GM12873 (cell line): ENCODE results near the gene VOPP1.

Experiments used
- TF ChIP-seq, protein P1 (sequence below): IDR thresholded peaks from 2 replicates; pipeline ENCODE4 v1.5.1; 2012; ENCODE audit warnings: low read depth, mild to moderate bottlenecking, moderate library complexity, low read length, control low read depth; ENCODE audit not compliant: insufficient read depth; ENCODE audit errors: missing control alignments

The VOPP1 gene

DNA sequence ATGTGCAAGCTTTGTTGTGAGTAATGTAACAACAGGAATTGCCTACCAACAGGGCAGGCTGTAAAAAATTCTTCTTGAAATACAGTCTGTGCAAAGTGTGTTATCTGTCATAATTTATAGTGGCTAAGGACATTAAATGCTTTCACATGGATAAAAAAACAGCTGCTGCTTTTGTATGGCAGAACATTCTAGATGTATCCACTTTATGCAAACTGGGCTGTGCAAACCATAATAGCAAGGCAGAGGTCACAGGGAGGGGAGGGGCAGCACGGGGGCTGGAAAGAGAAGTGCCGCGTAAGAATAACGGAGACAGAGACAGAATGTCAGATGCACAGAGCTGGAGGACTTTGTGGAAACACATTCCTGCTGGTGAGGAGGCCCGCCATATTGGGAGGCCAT lies 86.1 kb downstream of the VOPP1 start:
- TF ChIP-seq, protein P1, sequence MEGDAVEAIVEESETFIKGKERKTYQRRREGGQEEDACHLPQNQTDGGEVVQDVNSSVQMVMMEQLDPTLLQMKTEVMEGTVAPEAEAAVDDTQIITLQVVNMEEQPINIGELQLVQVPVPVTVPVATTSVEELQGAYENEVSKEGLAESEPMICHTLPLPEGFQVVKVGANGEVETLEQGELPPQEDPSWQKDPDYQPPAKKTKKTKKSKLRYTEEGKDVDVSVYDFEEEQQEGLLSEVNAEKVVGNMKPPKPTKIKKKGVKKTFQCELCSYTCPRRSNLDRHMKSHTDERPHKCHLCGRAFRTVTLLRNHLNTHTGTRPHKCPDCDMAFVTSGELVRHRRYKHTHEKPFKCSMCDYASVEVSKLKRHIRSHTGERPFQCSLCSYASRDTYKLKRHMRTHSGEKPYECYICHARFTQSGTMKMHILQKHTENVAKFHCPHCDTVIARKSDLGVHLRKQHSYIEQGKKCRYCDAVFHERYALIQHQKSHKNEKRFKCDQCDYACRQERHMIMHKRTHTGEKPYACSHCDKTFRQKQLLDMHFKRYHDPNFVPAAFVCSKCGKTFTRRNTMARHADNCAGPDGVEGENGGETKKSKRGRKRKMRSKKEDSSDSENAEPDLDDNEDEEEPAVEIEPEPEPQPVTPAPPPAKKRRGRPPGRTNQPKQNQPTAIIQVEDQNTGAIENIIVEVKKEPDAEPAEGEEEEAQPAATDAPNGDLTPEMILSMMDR: no peak

DNA sequence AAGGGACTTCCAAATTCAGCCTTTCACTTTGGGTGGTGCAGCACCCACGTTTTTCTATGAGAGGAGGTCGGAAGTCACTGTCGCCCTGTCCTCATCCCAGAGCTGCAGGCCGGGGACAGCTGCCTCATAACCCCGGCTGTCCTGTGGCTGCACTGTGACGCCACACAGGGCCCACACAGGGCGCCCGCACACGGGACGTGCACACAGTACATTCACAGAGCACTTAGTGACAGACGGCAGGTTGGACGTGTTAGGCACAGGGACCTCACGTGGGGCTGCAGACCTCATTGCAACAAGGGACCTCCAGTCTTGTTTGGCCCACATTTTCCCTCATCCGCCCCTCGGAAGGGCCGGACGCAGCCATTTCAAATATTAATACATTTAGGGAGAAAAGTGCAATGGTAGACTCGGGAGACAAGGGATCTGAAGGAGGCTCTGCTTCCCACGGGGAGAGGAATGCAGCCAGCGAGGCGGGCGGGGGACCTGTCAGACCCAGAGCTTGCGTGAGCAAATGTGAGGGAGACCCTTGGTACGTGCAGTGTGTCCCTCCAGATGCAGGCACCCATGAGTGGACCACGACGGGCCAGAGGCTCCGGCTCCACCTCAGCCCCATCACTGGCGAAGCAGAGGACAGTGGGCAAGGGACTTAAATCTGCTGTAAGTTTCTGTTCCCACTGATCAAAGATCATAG lies 86.7 kb downstream of the VOPP1 start:
- TF ChIP-seq, protein P1: no peak

DNA sequence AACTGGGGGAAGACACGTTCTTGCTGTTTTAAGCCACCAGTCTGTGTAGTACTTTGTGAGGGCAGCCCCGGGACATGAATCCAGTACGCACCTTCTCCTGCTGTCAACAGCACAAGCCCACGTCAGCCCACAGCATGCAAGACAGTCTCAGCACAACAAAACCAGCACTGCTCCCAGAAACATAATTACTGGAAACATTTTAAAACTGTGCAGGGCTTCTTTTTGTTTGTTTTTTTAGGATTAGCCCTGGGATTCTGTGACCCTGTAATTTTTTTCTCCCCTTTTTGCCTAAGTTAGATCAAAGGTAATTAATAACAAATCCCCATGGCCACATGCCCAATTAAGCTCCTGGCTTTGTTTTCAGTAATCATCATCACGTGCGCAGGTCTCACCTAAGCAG lies 87.5 kb downstream of the VOPP1 start:
- TF ChIP-seq, protein P1: no peak

DNA sequence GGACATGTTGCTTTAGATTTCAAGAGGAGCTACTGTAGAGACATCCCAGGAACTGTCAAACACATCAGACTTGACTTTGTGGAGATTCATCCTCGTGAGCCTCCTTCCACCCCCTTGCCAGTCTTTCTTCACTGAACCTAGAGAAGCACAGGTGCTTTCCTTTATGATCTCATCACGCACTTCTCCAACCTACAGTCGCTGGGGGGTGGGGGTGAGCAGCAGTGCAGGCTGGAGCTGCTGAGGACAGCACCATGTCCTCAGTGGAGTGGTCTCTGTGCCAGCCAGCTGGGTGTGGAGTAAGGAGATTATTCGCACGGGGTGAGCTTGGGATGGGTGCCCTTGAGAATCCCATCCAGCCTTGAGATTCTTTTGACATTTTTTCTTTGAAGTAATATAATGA lies 88.1 kb downstream of the VOPP1 start:
- TF ChIP-seq, protein P1: no peak

DNA sequence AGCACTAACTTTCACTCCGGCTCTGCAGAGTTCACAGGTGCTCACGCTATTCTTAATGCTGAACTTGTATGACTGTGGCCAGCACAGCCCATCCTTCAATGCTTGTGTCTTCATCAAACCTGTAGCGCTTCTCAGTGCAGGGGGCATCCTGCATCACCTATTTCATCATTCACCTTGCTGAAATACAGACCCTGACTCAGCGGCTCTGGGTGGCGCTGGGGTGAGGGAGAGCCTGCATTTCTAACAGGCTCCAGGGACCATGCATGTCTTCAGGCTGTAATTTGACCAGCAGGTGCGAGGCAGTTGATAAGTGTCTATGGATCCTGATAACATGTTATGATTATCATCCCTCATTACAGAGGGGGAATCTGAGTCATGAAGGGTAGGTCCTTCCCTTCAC lies 89.3 kb downstream of the VOPP1 start:
- TF ChIP-seq, protein P1: no peak

DNA sequence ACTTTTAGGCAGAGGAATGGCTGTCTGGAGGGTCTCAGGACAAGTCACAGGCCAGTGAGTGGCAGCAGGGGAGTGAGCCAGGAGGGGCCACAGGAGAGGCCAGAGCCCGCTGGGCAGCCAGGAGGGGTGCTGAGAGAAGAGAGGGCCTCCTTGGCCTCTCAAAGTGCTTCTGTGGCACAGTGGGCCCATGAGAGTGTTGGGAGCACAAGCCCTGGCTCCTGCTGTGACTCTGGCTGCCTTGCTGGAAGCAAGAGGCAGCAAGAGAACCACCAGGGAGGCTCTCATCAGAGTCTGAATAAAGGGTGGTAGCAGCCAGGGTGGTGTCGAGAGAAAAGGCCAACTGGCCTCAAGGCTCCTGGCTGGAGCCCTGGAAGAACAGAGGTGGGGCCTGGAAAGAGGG lies 91.1 kb downstream of the VOPP1 start:
- TF ChIP-seq, protein P1: no peak

DNA sequence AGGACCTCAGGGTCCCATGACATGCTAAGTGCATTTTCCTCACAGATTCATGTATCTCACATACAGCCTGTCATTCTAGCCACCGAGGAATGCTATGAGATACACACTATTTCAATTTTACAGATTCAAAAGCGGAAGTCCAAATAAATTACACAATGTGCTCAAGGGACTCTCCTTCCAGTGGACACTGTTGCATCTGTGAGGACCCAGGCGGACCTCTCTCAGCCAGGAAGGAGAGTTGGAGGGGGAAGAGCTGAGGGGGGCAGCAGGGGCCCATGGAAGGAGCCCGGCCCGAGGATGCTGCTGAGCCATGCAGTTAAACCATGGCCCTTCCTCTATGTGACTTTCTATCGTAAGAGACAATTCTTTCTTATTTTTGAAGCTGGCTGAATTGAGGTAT lies 93.6 kb downstream of the VOPP1 start:
- TF ChIP-seq, protein P1: no peak
